Posterior cingulate gyrus (tissue), 11 donors: ENCODE results near the gene KRTAP10-3.
A peak's percentile ranks its signal among the peaks of the same experiment; 100 is the strongest.
"Not testable (repeated sequence)": the region's sequence is repeated elsewhere in the genome, so short reads cannot be mapped to it uniquely, and the experiment has no call there.

ENCODE experiments used
- DNase-seq, 10 donors: peaks; one replicate each; pipeline versions ENCODE4 v3.0.0 to v3.0.0-alpha.2; 2020 to 2021; ENCODE audit warnings: mixed read lengths in 3 of 10
- intact Hi-C: fragments of 100-400 bp; cut with DNase I; formaldehyde crosslinking; loops from one replicate; pipeline ENCODE4 v1.15.1; 2023

KRTAP10-3 gene

DNA sequence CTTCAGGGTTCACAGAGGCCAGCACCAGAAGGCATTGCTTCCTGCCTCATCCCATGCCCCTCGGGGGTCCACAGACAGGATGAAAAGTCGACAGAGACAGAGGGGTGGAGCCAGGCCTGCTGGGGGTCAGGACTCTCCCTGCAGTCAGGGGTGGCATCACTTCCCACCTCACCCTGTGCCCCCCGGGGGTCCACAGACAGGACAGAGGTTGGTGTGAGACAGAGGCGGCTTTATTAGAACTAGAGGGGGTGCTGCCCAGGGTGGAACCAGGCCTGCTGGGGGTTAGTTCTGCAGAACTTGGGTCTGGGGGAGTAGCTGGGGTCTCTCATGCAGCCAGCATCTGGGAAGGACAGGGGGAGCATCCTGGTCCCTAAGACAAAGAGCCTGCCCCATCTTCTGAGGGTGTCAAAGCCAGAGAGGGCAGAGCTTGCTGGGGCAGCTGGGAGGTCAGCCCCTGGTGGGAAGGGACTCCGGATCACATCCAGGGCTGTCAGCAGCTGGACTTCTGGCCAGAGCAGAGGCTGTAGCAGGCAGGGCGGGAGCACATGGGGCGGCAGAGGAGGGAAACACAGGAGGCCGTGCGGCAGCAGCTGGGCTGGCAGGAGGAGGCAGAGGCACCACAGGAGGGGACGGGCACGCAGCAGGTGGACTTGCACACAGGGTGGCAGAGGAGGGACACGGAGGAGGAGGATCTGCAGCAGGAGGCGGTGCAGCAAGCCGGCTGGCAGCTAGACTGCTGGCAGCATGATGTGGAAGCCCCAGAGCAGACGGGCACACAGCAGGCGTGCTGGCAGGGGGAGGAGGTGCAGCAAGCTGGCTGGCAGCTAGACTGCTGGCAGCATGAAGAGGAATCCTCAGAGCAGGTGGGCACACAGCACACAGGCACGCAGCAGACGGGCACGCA lies 32.6 kb upstream of the KRTAP10-3 start:
- intact Hi-C loops, result not testable (repeated sequence)
- DNase-seq, result peak in 2 of 10 donors; percentile 36 to 85

DNA sequence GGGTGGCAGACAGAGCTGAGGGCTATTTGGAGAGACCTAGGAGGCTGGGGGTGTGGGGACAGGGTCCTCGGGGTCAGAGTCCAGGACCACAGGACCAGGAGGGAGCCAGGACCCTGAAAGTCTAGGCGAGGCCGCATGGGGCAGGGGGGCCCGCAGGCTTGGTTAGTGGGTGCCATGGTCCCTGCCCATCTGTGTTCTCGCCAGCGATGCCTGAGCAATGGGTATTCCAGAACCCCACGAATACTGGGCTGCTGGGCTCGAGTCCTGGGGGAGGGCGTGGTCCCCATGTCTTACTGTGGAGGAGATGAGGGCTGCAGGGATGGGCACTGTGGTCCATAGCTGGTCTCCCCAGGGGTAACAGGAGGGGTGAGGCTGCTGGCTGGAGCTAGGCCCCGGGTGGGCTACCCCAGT lies 31.7 kb upstream of the KRTAP10-3 start:
- peak in 2 of 10 donors; percentile 48 to 56 for DNase-seq
- intact Hi-C loops, result no loop called here

DNA sequence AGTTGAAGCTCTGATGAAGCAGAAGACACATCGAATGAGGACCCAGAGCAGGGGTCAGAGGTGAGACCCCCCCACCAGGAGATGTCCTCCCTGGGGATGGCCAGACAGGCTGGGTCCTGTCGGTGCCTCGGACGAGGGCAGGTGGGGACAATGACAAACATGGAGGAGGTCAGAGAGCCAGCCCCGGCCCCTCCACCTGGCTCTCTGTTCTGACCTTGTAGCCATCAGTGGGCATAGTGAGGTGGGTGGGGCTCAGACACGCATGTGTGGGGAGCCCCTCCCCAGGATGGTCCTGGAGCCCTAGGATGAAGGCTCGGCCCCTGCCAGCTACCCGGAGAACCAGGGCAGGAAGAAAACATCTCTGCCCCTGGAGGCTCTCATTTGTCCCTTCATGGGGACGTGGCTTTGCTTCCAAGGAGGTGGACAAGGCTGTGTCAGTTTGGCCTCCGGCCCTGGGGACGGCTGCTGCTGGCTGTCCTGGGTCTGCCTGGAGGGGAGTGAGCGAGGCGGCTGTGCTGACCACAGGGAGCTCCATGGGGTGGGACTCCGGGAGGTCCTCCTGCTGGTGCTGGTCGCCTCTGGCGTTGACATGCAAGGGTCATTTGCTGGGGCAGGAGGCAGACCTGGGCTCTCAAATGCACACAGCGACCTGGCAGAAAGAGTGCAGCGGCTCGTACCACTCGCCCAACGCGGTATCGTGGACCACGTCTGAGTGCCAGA lies 31.2 kb upstream of the KRTAP10-3 start:
- intact Hi-C loops, result no loop called here
- DNase-seq, result peak in 3 of 10 donors; percentile 20 to 74 (median 63)

DNA sequence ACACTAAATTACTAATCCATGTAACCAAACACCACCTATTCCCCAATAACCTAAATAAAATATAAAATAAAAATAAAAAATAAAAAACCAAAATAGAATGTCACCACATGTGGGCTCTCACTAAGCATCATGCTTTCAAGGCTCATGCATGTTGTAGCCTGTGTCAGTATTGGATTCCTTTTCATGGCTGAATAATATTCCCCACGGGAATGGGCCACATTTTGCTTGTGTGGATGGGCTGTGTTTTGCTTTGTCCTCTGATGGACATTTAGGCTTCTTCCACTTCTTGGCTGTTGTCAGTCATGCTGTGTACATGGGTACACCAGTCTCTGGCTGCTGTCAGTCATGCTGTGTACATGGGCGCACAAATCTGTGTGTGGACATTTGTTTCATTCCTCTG lies 30.5 kb upstream of the KRTAP10-3 start:
- intact Hi-C loops, result no loop called here
- DNase-seq, result no peak

DNA sequence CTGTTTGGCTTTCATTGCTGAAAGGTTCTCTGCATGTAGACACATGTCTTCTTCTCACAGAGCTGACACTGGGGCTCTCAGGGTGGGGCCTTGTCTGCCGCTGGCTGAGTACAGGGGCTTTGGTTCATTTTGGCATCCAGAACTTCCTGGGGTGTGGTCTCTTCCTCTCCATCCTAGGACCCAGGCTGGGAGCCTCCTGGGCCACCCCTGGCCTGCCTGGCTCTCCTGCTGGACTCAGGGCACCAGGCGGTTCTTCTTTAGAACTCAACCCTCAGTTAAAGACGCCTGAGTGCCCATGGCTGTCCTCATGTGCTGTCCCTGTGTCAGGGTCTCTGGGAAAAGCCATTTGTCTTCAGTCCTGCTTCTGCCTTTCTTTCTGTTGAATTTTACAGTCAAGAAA lies 27.3 kb upstream of the KRTAP10-3 start:
- intact Hi-C loops, result no loop called here

DNA sequence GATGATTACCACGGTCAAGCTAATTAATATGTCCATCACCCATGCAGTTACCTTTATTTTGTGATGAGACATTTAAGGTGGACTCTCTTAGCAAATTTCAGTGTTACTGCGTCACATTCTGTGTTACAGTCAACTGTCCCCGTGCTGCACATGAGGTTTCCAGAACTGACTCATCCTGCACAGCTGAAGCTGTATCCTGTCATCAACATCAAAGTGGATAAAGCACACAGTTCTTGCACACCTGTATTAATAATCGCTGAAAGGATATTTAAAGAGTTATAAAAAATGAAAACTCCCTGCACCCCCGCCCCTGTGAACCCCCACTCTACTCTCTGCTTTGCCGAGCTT lies 25.2 kb upstream of the KRTAP10-3 start:
- intact Hi-C loops, result no loop called here
- DNase-seq, result no peak

More for the DNA sequence above, 27.3 kb upstream of the KRTAP10-3 start:
- DNase-seq, result peak in 1 of 10 donors; percentile 58

DNA sequence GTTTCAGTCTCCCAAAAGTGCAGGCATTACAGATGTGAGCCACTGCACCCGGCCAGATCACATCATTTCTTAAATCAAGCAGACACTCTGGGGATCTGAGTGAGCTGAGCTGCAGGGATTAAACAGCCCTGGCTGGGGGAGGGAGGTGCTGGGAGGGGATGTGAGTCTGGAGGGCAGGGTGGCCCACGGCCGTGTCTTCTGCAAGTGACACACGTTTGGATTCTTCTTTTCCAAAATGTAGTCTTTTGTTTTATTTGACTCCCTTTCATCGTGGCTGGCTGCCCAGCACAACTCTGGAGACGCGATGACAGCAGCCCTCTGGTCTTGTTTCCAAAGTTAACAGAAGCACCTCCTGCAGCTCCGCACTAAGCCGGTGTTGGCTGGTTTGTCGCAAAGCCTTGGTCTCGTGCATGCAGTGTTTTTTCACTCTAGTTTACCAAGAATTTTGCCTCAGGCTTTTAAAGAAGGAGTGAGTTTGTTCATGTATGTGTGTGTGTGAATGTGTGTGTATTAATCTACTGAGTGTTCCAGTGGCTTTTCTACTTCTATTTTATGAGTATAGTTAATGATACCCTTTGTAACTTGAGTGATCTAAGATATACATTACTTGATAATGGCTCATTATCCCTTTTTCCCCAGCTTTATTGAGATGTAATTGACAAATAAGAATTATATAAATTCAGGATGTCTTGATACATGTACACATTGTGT lies 24.6 kb upstream of the KRTAP10-3 start:
- DNase-seq, result no peak
- intact Hi-C loops, result no loop called here

- intact Hi-C loops, result no loop called here
- DNase-seq, result peak in 1 of 10 donors; percentile 31
Observed at GRCh38 chr21:44582055-44582454, 23.5 kb upstream of the KRTAP10-3 start.

GRCh38 chr21:44581158-44581557 lies 22.6 kb upstream of the KRTAP10-3 start:
- intact Hi-C loops, result no loop called here
- DNase-seq, result no peak

GRCh38 chr21:44580231-44580821 lies 21.7 kb upstream of the KRTAP10-3 start, which contains the start of gene KRTAP10-5:
Gene KRTAP10-5, minus strand, starts transcription at chr21:44580604. Its CDS starts 26 bp downstream, at chr21:44580578.
- DNase-seq, result peak in 1 of 10 donors; percentile 84
- intact Hi-C loops, result not testable (repeated sequence)

DNA sequence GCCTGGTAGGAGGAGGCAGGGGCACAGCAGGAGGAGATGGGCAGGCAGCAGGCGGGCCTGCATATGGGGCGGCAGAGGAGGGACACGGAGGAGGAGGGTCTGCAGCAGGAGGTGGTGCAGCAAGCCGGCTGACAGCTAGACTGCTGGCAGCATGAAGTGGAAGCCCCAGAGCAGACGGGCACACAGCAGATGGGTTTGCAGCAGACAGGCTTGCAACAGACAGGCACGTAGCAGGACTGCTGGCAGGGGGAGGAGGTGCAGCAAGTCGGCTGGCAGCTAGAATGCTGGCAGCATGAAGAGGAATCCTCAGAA lies 21.2 kb upstream of the KRTAP10-3 start:
- intact Hi-C loops, result no loop called here
- DNase-seq, result no peak

DNA sequence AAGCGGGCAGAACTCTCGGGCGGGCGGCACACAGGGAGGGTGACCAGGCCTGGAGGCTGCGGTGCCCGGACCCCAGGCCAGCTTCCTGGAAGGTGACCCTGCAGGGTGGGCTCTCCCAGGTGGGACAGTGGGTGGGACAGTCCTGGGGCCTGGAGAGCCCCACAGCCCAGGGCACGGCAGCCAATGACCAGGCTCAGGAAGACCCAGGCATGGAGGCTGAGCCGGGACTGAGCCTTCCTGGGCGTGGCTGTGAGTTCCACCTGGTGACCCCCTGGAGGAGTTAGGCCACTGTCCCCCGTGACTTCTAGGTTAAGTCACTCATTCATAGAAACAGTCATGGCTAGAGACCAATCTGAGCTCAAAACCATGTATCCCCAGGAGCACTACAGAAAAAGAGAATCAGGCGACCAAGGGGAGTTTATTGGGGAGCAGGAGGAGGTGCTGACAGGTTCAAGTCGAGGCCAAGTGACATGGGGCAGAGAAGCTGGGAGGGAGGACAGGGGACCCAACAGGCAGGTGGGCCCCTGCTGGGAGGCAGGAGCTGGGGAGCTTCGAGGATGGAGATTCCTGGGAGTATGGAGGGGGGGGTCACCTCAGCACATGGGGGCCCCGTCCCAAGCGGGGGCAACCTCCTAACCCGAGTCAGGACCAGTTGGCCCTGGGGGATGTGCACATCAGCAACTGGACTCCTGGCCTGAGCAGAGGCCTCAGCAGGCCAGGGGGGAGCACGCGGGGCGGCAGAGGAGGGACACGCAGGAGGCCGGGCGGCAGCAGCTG lies 20.6 kb upstream of the KRTAP10-3 start:
- DNase-seq, result peak in 1 of 10 donors; percentile 56
- intact Hi-C loops, result no loop called here

- DNase-seq, result peak in 2 of 10 donors; percentile 68 to 76
- intact Hi-C loops, result no loop called here
Observed at GRCh38 chr21:44578371-44579055, 19.9 kb upstream of the KRTAP10-3 start.

- peak in 1 of 10 donors; percentile 50 for DNase-seq
Observed at GRCh38 chr21:44576025-44576420, 17.4 kb upstream of the KRTAP10-3 start.

GRCh38 chr21:44575307-44576024 lies 16.9 kb upstream of the KRTAP10-3 start:
- no peak for DNase-seq
- intact Hi-C loops, result no loop called here

More at GRCh38 chr21:44576025-44576420, 17.4 kb upstream of the KRTAP10-3 start:
- intact Hi-C loops, result no loop called here

DNA sequence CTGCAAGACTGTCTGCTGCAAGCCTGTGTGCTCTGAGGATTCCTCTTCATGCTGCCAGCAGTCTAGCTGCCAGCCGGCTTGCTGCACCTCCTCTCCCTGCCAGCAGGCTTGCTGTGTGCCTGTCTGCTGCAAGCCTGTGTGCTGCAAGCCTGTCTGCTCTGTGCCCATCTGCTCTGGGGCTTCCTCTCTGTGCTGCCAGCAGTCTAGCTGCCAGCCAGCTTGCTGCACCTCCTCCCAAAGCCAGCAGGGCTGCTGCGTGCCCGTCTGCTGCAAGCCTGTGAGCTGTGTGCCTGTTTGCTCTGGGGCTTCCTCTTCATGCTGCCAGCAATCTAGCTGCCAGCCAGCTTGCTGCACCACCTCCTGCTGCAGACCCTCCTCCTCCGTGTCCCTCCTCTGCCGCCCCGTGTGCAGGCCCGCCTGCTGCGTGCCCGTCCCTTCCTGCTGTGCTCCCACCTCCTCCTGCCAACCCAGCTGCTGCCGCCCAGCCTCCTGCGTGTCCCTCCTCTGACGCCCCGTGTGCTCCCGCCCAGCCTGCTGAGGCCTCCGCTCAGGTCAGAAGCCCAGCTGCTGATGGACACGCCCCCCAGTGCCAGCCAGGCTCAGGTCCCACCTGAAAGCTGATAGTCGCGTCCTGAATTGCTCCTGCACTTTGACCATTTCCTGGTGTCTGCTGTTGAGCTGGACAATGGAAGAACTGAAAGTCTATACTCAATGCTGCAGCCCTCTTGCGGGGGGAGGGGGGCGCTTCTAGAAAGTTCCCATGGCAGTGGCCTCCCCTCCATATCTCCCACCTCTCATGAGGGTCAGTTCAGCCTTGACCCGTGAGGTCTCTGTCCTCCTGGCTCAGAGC lies 16.1 kb upstream of the KRTAP10-3 start:
- intact Hi-C loops, result no loop called here
- peak in 2 of 10 donors; percentile 57 to 74 for DNase-seq

- DNase-seq, intact Hi-C loops: not testable (repeated sequence)
Observed at GRCh38 chr21:44573630-44574456, 15.2 kb upstream of the KRTAP10-3 start, which contains the start of gene KRTAP10-4. Gene KRTAP10-4, plus strand, starts transcription at chr21:44573729. Its CDS starts 30 bp downstream, at chr21:44573759.
